ENCODE measurements around the gene PHYH.
"Not testable (repeated sequence)": the region's sequence is repeated elsewhere in the genome, so short reads cannot be mapped to it uniquely, and the experiment has no call there.

DNA sequence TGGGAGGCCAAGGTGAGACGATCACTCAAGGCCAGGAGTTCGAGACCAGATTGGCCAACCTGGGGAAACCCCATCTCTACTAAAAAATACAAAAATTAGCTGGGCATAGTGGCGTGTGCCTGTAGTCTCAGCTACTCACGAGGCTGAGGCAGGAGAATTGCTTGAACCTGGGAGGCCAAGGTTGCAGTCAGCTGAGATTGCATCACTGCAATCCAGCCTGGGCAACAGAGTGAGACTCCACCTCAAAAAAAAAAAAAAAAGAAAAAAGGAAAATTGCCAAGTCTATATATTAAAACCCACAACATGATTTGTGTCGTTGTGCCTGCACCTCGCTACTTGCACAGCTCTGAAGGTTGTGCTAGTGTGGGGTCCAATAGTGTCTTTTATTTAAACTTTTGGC, 17.5 kb downstream of the PHYH start:
- TF ChIP-seq, protein P1, sequence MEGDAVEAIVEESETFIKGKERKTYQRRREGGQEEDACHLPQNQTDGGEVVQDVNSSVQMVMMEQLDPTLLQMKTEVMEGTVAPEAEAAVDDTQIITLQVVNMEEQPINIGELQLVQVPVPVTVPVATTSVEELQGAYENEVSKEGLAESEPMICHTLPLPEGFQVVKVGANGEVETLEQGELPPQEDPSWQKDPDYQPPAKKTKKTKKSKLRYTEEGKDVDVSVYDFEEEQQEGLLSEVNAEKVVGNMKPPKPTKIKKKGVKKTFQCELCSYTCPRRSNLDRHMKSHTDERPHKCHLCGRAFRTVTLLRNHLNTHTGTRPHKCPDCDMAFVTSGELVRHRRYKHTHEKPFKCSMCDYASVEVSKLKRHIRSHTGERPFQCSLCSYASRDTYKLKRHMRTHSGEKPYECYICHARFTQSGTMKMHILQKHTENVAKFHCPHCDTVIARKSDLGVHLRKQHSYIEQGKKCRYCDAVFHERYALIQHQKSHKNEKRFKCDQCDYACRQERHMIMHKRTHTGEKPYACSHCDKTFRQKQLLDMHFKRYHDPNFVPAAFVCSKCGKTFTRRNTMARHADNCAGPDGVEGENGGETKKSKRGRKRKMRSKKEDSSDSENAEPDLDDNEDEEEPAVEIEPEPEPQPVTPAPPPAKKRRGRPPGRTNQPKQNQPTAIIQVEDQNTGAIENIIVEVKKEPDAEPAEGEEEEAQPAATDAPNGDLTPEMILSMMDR (IDR thresholded peaks at IDR 0.05; ENCODE audit: low read depth, low read length, missing input control): not testable (repeated sequence)
- TF ChIP-seq TAF1 (conservative IDR thresholded peaks at IDR 0.05); YY1 (IDR thresholded peaks at IDR 0.05); HNF4A (conservative IDR thresholded peaks at IDR 0.05); EGR1 (IDR thresholded peaks at IDR 0.05; ENCODE audit: low read depth in 2 of 2): not testable (repeated sequence)

All from liver (tissue), 3 donors.